MV-4-11 (cell line): ENCODE measurements around the gene GRK3.
"Not testable (repeated sequence)": the region's sequence is repeated elsewhere in the genome, so short reads cannot be mapped to it uniquely, and the experiment has no call there.

ENCODE experiments used
- DNase-seq: peaks from one replicate; lab custom pipeline; 2025; lab: John Stamatoyannopoulos, UW

Gene GRK3

DNA sequence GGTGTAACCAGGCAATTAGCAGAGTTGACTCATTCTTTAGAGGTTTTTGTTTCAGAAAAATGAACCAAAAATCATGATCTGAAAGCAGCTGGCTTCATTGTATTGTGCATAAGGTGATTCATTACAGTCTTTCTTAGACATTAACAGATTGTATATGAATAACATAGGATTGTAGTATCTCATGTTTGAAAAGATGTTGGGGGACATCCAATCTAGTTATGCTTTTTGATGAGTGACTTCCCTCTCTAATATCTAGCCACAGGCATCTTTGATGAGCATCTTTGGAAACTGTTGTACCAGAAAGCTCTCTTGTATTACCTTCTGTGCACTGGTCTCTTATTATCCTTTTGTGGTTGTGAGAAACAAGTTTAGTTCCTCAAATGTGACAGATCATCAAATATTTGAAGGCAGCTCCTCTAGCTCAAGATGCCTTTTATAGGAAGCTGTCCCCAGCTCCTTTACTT is 8.3 kb downstream of the GRK3 start:
- DNase-seq, result peak; percentile 74

- DNase-seq, result no peak
Measured at GRCh38 chr22:25573841-25574240, 9.4 kb downstream of the GRK3 start.

GRCh38 chr22:25574736-25575135 is 10.3 kb downstream of the GRK3 start:
- DNase-seq, result no peak

GRCh38 chr22:25575674-25576392 is 11.4 kb downstream of the GRK3 start:
- DNase-seq, result not testable (repeated sequence)

DNA sequence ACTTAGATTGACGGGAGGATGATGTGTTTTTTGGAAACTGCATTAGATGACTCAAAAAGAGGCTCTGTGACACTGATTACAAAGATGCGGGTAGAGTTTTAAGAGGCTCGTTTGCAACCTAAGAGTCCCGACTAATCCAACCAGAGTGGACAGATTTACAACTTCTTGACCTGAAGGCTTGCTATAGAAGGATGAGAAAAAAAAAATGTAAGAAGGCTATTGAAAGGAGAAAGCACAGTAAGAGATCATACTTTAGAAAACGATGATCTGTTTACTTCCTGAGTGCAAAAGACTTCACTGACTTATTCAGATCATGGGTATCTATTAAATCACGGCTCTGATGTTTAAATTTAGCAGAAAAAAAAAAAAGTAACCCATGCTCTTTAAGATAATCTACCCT is 17.0 kb downstream of the GRK3 start:
- not testable (repeated sequence) for DNase-seq

- DNase-seq, result no peak
Measured at GRCh38 chr22:25582946-25583345, 18.5 kb downstream of the GRK3 start.

- peak; percentile 82 for DNase-seq
Measured at GRCh38 chr22:25584993-25585392, 20.5 kb downstream of the GRK3 start.

DNA sequence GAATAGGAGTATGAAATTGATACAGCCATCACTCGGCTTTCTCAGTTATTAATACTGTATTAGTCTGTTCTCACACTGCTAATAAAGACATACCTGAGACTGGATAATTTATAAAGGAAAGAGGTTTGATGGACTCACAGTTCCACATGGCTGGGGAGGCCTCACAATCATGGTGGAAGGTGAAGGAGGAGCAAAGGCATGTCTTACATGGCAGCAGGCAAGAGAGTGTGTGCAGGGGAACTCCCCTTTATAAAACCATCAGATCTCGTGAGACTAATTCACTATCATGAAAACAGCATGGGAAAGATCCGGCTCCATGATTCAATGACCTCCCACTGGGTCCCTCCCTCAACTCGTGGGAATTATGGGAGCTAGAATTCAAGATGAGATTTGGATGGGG is 25.2 kb downstream of the GRK3 start:
- not testable (repeated sequence) for DNase-seq

- not testable (repeated sequence) for DNase-seq
Measured at GRCh38 chr22:25593323-25593722, 28.8 kb downstream of the GRK3 start.

DNA sequence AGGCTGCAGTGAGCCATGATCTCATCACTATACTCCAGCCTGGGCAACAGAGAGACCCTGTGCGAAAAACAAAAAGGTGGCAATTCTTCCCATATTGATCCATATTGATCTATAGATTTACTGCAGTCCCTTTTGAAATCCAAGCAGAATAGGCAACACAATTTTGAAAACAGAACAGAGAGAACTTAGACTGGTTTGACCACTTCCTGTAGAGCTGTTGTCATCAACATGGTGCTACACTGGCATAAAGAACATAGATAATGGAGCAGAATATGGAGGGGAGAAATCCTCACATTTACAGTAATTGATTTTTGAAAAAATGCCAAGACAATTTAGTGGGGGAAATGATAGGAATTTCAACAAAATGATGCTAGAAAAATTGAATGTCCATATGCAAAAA is 34.1 kb downstream of the GRK3 start:
- peak; percentile 4 for DNase-seq

GRCh38 chr22:25602445-25602844 is 38.0 kb downstream of the GRK3 start:
- DNase-seq, result no peak

DNA sequence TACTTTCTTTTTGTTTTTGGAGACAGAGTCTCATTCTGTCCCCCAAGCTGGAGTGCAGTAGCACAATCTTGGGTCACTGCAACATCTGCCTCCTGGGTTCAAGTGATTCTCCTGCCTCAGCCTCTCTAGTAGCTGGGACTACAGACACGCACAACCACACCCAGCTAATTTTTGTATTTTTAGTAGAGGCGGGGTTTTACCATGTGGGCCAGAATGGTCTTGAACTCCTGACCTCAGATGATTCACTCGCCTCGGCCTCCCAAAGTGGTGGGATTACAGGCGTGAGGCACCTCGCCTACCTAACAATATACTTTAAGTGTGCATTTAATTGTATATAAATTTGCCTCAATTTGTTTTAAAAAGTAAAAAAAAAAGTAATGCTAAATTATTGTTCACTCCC is 38.4 kb downstream of the GRK3 start:
- peak; percentile 56 for DNase-seq

GRCh38 chr22:25605146-25605545 is 40.7 kb downstream of the GRK3 start:
- DNase-seq, result not testable (repeated sequence)

DNA sequence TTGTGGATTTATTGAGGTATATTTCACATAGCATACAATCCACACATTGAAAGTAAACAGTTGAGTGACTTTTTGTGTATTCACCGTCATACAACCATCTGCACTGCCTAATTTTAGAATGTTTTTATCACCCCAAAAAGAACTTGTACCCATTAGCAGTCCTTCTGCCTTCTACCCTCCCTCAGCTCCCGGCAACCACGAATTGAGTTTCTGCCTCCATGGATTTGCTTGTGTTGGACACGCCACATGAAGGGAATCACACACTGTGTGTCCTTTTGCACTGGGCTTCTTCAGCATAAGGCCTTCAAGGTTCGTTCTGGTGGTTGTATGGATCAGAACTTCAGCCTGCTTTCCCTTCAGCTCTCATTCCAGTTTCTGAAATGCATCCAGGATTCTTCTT is 41.1 kb downstream of the GRK3 start:
- not testable (repeated sequence) for DNase-seq

DNA sequence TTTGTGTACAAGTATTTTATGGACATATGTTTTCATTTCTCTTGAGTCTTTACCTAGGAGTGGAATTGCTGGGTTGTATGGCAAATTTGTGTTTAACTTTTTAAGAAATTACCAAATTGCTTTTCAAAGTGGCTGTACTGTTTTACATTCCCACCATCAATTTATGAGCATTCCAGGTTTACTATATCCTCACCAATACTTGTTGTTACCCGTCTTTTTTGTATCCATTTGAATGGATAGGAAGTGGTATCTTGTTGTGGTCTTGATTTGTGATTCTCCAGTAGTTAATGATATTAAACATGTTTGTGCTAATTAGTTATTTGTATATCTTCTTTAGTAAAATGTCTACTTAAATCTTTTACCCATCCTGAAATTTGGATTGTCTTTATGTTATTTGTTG is 46.8 kb downstream of the GRK3 start:
- DNase-seq, result not testable (repeated sequence)

GRCh38 chr22:25613131-25613530 is 48.7 kb downstream of the GRK3 start:
- DNase-seq, result not testable (repeated sequence)

DNA sequence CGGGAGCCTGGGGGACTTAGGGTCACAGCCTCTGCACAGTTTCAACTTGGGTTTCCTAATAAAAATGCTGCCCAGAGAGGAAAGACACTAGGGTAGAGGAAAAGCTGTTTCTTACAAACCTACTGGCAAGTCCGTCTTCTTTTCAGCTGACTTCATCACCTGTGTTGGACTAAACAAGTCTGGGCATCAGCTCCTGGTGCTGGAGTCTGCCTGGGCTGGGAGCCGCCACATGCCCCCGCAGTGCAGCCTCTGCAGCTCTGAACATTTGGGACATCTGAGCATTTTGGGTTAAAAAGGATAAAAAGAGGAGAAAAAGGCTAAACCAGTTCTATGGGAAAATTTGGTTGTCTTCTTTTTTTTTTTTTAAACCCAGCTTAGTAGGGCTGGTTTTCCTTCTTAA is 49.1 kb downstream of the GRK3 start:
- not testable (repeated sequence) for DNase-seq

DNA sequence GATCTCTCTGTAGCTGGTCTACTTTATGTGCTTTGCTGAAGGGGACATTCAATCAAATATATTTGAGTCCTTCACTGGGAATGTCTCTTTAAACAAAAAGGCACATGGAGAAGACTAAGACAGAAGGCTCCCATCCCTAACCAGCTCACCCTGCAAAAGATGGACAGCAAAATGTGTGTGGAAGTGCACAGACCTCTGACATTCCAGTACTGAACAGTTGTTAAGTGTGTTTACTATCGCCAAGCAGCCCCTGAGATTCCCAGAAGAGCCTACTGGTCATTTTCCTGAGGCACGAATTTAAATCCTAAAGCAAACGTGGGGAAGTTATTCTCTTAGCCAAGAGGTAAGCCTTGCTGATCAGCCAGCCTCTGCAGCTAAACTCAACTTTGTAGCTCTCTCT is 50.3 kb downstream of the GRK3 start:
- DNase-seq, result not testable (repeated sequence)

GRCh38 chr22:25621986-25622385 is 57.5 kb downstream of the GRK3 start:
- DNase-seq, result no peak

- peak; percentile 3 for DNase-seq
Measured at GRCh38 chr22:25623310-25623734, 58.8 kb downstream of the GRK3 start.

GRCh38 chr22:25623851-25624250 is 59.4 kb downstream of the GRK3 start:
- no peak for DNase-seq

- DNase-seq, result no peak
Measured at GRCh38 chr22:25624476-25624875, 60.0 kb downstream of the GRK3 start.

- DNase-seq, result not testable (repeated sequence)
Measured at GRCh38 chr22:25625747-25626623, 61.5 kb downstream of the GRK3 start.
